ENCODE data around the gene EIF4E.
"Not testable (repeated sequence)": the region's sequence is repeated elsewhere in the genome, so short reads cannot be mapped to it uniquely, and the experiment has no call there.

Gene EIF4E

DNA sequence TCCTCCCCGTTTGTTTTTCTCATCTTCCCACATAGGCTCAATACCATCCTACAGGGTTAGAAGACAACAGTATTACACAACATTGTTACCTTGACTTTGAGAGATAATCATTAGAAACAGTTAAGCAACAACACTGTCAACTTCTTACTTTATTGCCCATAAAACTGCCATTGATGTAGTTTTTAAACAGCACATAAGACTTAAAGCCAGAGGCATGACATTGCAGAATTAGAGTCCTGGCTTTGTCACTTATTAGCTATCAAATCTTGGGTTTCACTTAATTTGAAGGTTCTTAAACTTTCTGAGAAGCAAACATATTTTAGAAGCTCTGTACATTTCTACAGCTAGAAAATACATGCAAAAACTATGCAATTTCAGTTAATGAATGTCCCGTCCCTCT is 41.8 kb downstream of the EIF4E start:
- H3K79me2 ChIP-seq (ENCODE audit: insufficient read depth, low read length): 0 out of 2 replicates have a peak, but pooled peaks cover 7% of the 10 kb centered on the region
- peaks cover 96% of the 10 kb centered on the region for H3K36me3 ChIP-seq (ENCODE audit: insufficient read depth, low read length)
- no peak overlapping the region for H3K27ac ChIP-seq (ENCODE audit: low read depth, low read length, poor library complexity, severe bottlenecking)
- H3F3A ChIP-seq (ENCODE audit: insufficient read depth, low read length): no peaks in the 10 kb centered on the region; the same call in 1 of the 2 replicates
- no peak overlapping the region for H2AFZ ChIP-seq (ENCODE audit: low read length)
- no peak for TF ChIP-seq CTCF (IDR thresholded peaks at IDR 0.05; ENCODE audit: low read length)
- TF ChIP-seq EZH2 (IDR thresholded peaks at IDR 0.05; ENCODE audit: borderline replicate concordance, low read length): no peak
- H3K9me3 ChIP-seq (ENCODE audit: low read length): no peaks in the 10 kb centered on the region
- H3K4me1 ChIP-seq (ENCODE audit: insufficient read depth, low read length, severe bottlenecking): no peaks in the 10 kb centered on the region
- H3K27me3 ChIP-seq (ENCODE audit: insufficient read depth, low read length): no peaks in the 10 kb centered on the region
- no peak overlapping the region for H3K4me3 ChIP-seq (ENCODE audit: low read depth, low read length, poor library complexity, severe bottlenecking)
- H4K20me1 ChIP-seq (ENCODE audit: insufficient read depth, low read length): no peaks in the 10 kb centered on the region
- H3K4me2 ChIP-seq (ENCODE audit: low read length): no peak overlapping the region
- H3K9ac ChIP-seq (ENCODE audit: low read length): no peak overlapping the region
- H3K9me2 ChIP-seq (ENCODE audit: low read depth, low read length): no peaks in the 10 kb centered on the region

DNA sequence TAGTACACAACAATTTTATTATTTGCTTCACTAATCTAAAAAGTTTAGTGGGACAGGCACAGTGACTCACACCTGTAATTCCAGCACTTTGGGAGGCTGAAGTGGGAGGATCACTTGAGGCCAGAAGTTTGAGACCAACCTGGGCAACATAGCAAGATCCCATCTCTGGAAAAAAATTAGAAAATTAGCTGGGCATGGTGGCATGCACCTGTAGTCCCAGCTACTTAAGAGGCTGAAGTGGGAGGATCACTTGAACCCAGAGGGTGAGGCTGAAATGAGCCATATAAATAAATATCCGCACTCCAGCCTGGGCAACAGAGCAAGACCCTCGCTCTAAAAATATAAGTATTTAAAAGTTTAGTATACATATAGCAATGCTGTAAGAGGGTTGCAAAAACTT is 42.6 kb downstream of the EIF4E start:
- not testable (repeated sequence) for H3K9me3 ChIP-seq (ENCODE audit: low read length); H3K79me2 ChIP-seq (ENCODE audit: insufficient read depth, low read length); H2AFZ ChIP-seq (ENCODE audit: low read length); H3K4me1 ChIP-seq (ENCODE audit: insufficient read depth, low read length, severe bottlenecking); H3F3A ChIP-seq (ENCODE audit: insufficient read depth, low read length); H3K4me3 ChIP-seq (ENCODE audit: low read depth, low read length, poor library complexity, severe bottlenecking); H3K4me2 ChIP-seq (ENCODE audit: low read length); H3K9me2 ChIP-seq (ENCODE audit: low read depth, low read length); H3K27ac ChIP-seq (ENCODE audit: low read depth, low read length, poor library complexity, severe bottlenecking); H4K20me1 ChIP-seq (ENCODE audit: insufficient read depth, low read length); H3K27me3 ChIP-seq (ENCODE audit: insufficient read depth, low read length); H3K9ac ChIP-seq (ENCODE audit: low read length)
- peaks cover 96% of the 10 kb centered on the region for H3K36me3 ChIP-seq (ENCODE audit: insufficient read depth, low read length)

GRCh38 chr4:98880884-98881283 is 48.0 kb downstream of the EIF4E start:
- H3K27me3 ChIP-seq (ENCODE audit: insufficient read depth, low read length); H3K9ac ChIP-seq (ENCODE audit: low read length); H3K9me2 ChIP-seq (ENCODE audit: low read depth, low read length); H3K9me3 ChIP-seq (ENCODE audit: low read length); H4K20me1 ChIP-seq (ENCODE audit: insufficient read depth, low read length); H3K4me2 ChIP-seq (ENCODE audit: low read length); H3F3A ChIP-seq (ENCODE audit: insufficient read depth, low read length); H3K4me1 ChIP-seq (ENCODE audit: insufficient read depth, low read length, severe bottlenecking); H2AFZ ChIP-seq (ENCODE audit: low read length); H3K27ac ChIP-seq (ENCODE audit: low read depth, low read length, poor library complexity, severe bottlenecking); H3K79me2 ChIP-seq (ENCODE audit: insufficient read depth, low read length); H3K4me3 ChIP-seq (ENCODE audit: low read depth, low read length, poor library complexity, severe bottlenecking): not testable (repeated sequence)
- peaks cover 82% of the 10 kb centered on the region for H3K36me3 ChIP-seq (ENCODE audit: insufficient read depth, low read length)

DNA sequence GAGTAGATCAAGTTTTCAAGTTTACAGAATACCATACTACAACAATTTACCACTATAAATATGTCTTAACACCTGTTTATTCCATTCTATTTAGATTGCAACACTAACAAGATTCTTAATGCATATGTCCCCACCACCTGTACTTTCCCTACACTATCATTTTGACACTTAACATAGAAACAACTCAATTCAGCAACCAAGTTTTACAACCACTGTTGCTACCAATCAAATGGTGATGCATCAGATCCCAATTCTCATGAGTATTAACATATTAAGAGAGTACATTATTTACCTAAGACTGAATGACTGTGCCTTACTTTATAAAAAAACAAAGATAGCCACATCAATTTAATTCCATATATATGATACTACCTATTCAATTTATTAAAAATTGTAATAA is 49.4 kb downstream of the EIF4E start:
- TF ChIP-seq EZH2 (IDR thresholded peaks at IDR 0.05; ENCODE audit: borderline replicate concordance, low read length) (no peak), CTCF (IDR thresholded peaks at IDR 0.05; ENCODE audit: low read length) (no peak)
- Histone ChIP-seq H3K79me2 (ENCODE audit: insufficient read depth, low read length) (no peaks in the 10 kb centered on the region), H3K36me3 (ENCODE audit: insufficient read depth, low read length) (peaks cover 68% of the 10 kb centered on the region), H3K9me3 (ENCODE audit: low read length) (no peaks in the 10 kb centered on the region), H3K9me2 (ENCODE audit: low read depth, low read length) (no peaks in the 10 kb centered on the region), H3K27ac (ENCODE audit: low read depth, low read length, poor library complexity, severe bottlenecking) (no peak overlapping the region), H3K9ac (ENCODE audit: low read length) (no peak overlapping the region), H3F3A (ENCODE audit: insufficient read depth, low read length) (no peaks in the 10 kb centered on the region), H4K20me1 (ENCODE audit: insufficient read depth, low read length) (no peaks in the 10 kb centered on the region), H3K27me3 (ENCODE audit: insufficient read depth, low read length) (no peaks in the 10 kb centered on the region), H3K4me2 (ENCODE audit: low read length) (no peak overlapping the region), H2AFZ (ENCODE audit: low read length) (no peak overlapping the region), H3K4me1 (ENCODE audit: insufficient read depth, low read length, severe bottlenecking) (no peaks in the 10 kb centered on the region), H3K4me3 (ENCODE audit: low read depth, low read length, poor library complexity, severe bottlenecking) (no peak overlapping the region)

Measured in OCI-LY1 (cell line).